HepG2 (cell line): ENCODE measurements around the gene PHKA1.

Experiments used
- ASH2L ChIP-seq: fragments of 300-600, 200-600 bp; sonication (generic); IDR thresholded peaks from 2 replicates; pipeline ENCODE4 v1.7.0; 2017; ENCODE audit warnings: low read depth, mild to moderate bottlenecking, moderate library complexity, mixed read lengths, low read length; ENCODE audit not compliant: insufficient read length
- MXI1 ChIP-seq: IDR thresholded peaks from 3 replicates; pipeline ENCODE4 v1.6.1; 2012; ENCODE audit warnings: low read depth, low read length, inconsistent platforms, borderline replicate concordance
- NFIC ChIP-seq: IDR thresholded peaks from 2 replicates; pipeline ENCODE4 v1.6.1; 2012; ENCODE audit warnings: mild to moderate bottlenecking, low read length, inconsistent platforms
- NFYB ChIP-seq: sonication (generic); formaldehyde crosslinking; IDR thresholded peaks from 2 replicates; pipeline ENCODE4 v1.4.0; 2020; ENCODE audit warnings: missing genetic modification reagents
- ZFX ChIP-seq: sonication (generic); formaldehyde crosslinking; IDR thresholded peaks from 2 replicates; pipeline ENCODE4 v1.4.0; 2020; ENCODE audit warnings: mild to moderate bottlenecking, low read depth, missing genetic modification reagents, moderate library complexity
- ZNF335 ChIP-seq: sonication (generic); formaldehyde crosslinking; IDR thresholded peaks from 2 replicates; pipeline ENCODE4 v1.4.0; 2020; ENCODE audit warnings: missing genetic modification reagents
- TF ChIP-seq, protein P1 (sequence below): sonication (generic); formaldehyde crosslinking; IDR thresholded peaks from 2 replicates; pipeline ENCODE4 v1.5.0; 2020; ENCODE audit warnings: mild to moderate bottlenecking, missing genetic modification reagents, moderate library complexity

- TF ChIP-seq NFYB (CRISPR knock-in tag) (no peak), NFIC (no peak), ASH2L (no peak), ZFX (CRISPR knock-in tag) (no peak), MXI1 (no peak), ZNF335 (CRISPR knock-in tag) (no peak)
- TF ChIP-seq, protein P1, sequence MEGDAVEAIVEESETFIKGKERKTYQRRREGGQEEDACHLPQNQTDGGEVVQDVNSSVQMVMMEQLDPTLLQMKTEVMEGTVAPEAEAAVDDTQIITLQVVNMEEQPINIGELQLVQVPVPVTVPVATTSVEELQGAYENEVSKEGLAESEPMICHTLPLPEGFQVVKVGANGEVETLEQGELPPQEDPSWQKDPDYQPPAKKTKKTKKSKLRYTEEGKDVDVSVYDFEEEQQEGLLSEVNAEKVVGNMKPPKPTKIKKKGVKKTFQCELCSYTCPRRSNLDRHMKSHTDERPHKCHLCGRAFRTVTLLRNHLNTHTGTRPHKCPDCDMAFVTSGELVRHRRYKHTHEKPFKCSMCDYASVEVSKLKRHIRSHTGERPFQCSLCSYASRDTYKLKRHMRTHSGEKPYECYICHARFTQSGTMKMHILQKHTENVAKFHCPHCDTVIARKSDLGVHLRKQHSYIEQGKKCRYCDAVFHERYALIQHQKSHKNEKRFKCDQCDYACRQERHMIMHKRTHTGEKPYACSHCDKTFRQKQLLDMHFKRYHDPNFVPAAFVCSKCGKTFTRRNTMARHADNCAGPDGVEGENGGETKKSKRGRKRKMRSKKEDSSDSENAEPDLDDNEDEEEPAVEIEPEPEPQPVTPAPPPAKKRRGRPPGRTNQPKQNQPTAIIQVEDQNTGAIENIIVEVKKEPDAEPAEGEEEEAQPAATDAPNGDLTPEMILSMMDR: no peak
Measured at GRCh38 chrX:72683631-72684030, 30.5 kb downstream of the PHKA1 start.
